PC-9 (cell line): ENCODE data around the gene NCOR2. TPM values are rescaled to one million over a fixed set of nuclear protein-coding genes. Genes with fewer than 3 reads are reported as not detected.

Experiments used
- BruUV-seq: library from RNA; stranded (reverse); fragments of 400-500 nt; replicated peaks from 2 replicates; lab custom pipeline; 2021; lab: Mats Ljungman, UMichigan
- CTCF ChIA-PET: fragments of 300-600 bp; sonication (Branson Sonifier 250); formaldehyde crosslinking; loops from one replicate; lab custom pipeline; 2022; ENCODE audit warnings: antibody characterized with exemption; lab: Charles Lee
- POLR2A ChIA-PET: fragments of 300-600 bp; sonication (Branson Sonifier 250); formaldehyde crosslinking; loops from one replicate; lab custom pipeline; 2022; ENCODE audit warnings: antibody characterized with exemption; ENCODE audit not compliant: unreplicated experiment; lab: Charles Lee
- DNase-seq, 2 experiments: peaks; one replicate each; pipeline versions ENCODE4 v3.0.0 to v3.0.0-alpha.2; 2015 to 2022; ENCODE audit warnings: mixed read lengths in 1 of 2
- H2AFZ ChIP-seq: fragments of 200-600 bp; sonication (generic); 2 replicates; pipeline ENCODE4 v1.8.1; 2017; ENCODE audit warnings: antibody characterized with exemption
- H3F3A ChIP-seq: fragments of 200-600 bp; sonication (generic); 2 replicates; pipeline ENCODE4 v1.8.1; 2017; ENCODE audit warnings: antibody characterized with exemption, mild to moderate bottlenecking, low read depth; ENCODE audit not compliant: insufficient read depth
- H3K27ac ChIP-seq: fragments of 200-600 bp; sonication (generic); 2 replicates; pipeline ENCODE4 v1.6.1; 2016; ENCODE audit warnings: mixed run types
- H3K27me3 ChIP-seq: fragments of 200-600 bp; sonication (generic); 2 replicates; pipeline ENCODE4 v1.6.1; 2016; ENCODE audit warnings: low read depth, mixed run types; ENCODE audit not compliant: insufficient read depth
- H3K36me3 ChIP-seq: fragments of 200-600 bp; sonication (generic); 2 replicates; pipeline ENCODE4 v1.6.1; 2016; ENCODE audit warnings: low read depth, mixed run types
- H3K4me1 ChIP-seq: fragments of 200-600 bp; sonication (generic); replicated peaks from 2 replicates; pipeline ENCODE4 v1.6.1; 2016; ENCODE audit warnings: mixed run types; ENCODE audit not compliant: insufficient read depth
- H3K4me2 ChIP-seq: fragments of 200-600 bp; sonication (generic); 2 replicates; pipeline ENCODE4 v1.6.1; 2017; ENCODE audit warnings: mixed run types
- H3K4me3 ChIP-seq: fragments of 200-600 bp; sonication (generic); 2 replicates; pipeline ENCODE4 v1.6.1; 2016; ENCODE audit warnings: mixed run types
- H3K79me2 ChIP-seq: fragments of 200-600 bp; sonication (generic); 2 replicates; pipeline ENCODE4 v1.6.1; 2017; ENCODE audit warnings: low read depth, mixed run types
- H3K9me2 ChIP-seq: fragments of 200-600 bp; sonication (generic); 2 replicates; pipeline ENCODE4 v1.8.1; 2017; ENCODE audit warnings: mild to moderate bottlenecking; ENCODE audit not compliant: insufficient read depth
- H3K9me3 ChIP-seq: fragments of 200-600 bp; sonication (generic); 2 replicates; pipeline ENCODE4 v1.8.1; 2016; ENCODE audit warnings: low read depth; ENCODE audit not compliant: insufficient read depth
- H4K20me1 ChIP-seq: fragments of 200-600 bp; sonication (generic); 2 replicates; pipeline ENCODE4 v1.8.1; 2017; ENCODE audit not compliant: insufficient read depth
- EZH2 ChIP-seq: fragments of 200-600 bp; sonication (generic); IDR thresholded peaks from 2 replicates; pipeline ENCODE4 v1.8.0; 2017; ENCODE audit warnings: antibody characterized with exemption, low read depth
- intact Hi-C: fragments of 100-400 bp; cut with micrococcal nuclease; formaldehyde crosslinking; loops from one replicate; pipeline ENCODE4 v1.10.0; 2022; ENCODE audit not compliant: unreplicated experiment
- total RNA-seq: library from RNA; stranded (reverse); gene quantifications from 2 replicates; pipeline ENCODE4 v1.2.3, GENCODE V29; 2021
- TF ChIP-seq, protein P1 (sequence below): fragments of 200-600 bp; sonication (generic); conservative IDR thresholded peaks from 2 replicates; pipeline ENCODE4 v1.6.1; 2017; ENCODE audit warnings: mixed run types, antibody characterized with exemption, mild to moderate bottlenecking, moderate library complexity

Gene NCOR2
- total RNA-seq, 1 experiment from 2014 or later, result 319 TPM

DNA sequence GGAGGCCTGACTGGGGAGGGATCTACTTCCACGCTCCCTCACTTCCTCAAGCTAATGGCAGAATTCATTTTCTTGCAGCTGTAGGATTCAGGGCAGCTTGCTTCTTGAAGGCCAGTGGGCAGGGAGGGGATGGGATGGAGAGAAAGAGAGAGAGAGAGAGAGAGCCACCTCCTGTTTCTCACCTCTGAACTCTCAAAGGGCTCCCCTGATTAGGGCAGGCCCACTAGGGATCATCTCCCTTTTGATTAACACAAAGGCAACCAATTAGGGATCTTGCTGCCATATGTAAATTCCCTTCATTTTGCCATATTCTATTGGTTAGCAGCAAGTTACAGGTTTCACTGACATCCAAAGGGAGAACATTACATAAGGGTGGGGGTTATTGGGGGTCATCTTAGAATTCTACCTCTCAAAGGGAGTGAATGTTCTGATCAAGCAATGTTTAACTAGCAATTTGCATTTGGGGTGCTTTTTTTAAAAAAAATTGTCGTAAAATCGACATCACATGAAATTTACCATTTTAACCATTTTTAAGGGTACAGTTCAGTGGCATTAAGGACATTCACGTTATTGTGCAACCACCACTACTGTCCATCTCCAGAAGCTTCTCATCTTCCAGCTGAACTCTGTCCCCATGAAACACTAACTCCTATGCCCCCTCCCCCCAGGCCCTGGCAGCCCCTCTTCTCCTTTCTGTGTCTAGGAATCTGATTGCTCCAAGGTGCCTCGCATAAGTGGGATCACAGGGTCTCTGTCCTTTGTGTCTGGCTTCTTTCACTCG lies 47.3 kb upstream of the NCOR2 start:
- H3K36me3 ChIP-seq, result no peaks in the 10 kb centered on the region
- H3K9me2 ChIP-seq, result no peaks in the 10 kb centered on the region
- DNase-seq, result no peak
- TF ChIP-seq EZH2, result no peak
- TF ChIP-seq, protein P1, sequence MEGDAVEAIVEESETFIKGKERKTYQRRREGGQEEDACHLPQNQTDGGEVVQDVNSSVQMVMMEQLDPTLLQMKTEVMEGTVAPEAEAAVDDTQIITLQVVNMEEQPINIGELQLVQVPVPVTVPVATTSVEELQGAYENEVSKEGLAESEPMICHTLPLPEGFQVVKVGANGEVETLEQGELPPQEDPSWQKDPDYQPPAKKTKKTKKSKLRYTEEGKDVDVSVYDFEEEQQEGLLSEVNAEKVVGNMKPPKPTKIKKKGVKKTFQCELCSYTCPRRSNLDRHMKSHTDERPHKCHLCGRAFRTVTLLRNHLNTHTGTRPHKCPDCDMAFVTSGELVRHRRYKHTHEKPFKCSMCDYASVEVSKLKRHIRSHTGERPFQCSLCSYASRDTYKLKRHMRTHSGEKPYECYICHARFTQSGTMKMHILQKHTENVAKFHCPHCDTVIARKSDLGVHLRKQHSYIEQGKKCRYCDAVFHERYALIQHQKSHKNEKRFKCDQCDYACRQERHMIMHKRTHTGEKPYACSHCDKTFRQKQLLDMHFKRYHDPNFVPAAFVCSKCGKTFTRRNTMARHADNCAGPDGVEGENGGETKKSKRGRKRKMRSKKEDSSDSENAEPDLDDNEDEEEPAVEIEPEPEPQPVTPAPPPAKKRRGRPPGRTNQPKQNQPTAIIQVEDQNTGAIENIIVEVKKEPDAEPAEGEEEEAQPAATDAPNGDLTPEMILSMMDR, result no peak
- no peaks in the 10 kb centered on the region; the same call in 1 of the 2 replicates for H3K9me3 ChIP-seq
- no peak overlapping the region for H3K4me3 ChIP-seq
- H3K4me1 ChIP-seq, result peaks cover 24% of the 10 kb centered on the region
- POLR2A ChIA-PET, result no interaction called here
- H3K27ac ChIP-seq, result no peak overlapping the region
- BruUV-seq, result no TSS peak
- peaks cover 25% of the 10 kb centered on the region; the same call in 1 of the 2 replicates for H3F3A ChIP-seq
- CTCF ChIA-PET, result no interaction called here
- no peaks in the 10 kb centered on the region for H3K79me2 ChIP-seq
- no peaks in the 10 kb centered on the region for H3K27me3 ChIP-seq
- intact Hi-C loops, result no loop called here
- no peak overlapping the region for H3K4me2 ChIP-seq
- H4K20me1 ChIP-seq, result no peaks in the 10 kb centered on the region
- no peak overlapping the region for H2AFZ ChIP-seq

DNA sequence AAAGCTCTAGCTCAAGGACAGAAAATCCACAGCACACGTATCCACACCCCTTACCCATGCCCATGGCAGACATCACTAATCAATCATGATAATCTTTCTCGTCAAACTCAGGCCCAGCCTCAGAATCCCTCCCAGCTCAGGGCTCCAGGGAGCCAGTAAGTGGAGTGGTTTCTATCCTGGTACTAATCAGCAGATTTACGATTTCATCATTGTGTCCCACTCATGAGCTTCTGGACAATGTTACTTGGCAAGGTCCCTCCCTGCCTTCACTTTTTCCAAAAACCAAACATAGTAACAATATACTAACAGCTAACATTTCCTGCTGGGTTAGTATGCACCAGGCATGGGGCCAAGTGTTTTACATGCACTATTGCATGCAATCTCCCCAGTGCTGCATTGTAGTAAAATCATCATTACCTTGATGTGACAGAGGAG lies 45.8 kb upstream of the NCOR2 start:
- Histone ChIP-seq H3K27ac (no peak overlapping the region), H3F3A (peaks cover 28% of the 10 kb centered on the region), H3K4me1 (peaks cover 32% of the 10 kb centered on the region), H3K27me3 (no peaks in the 10 kb centered on the region), H2AFZ (no peak overlapping the region), H3K36me3 (no peaks in the 10 kb centered on the region), H3K9me2 (no peaks in the 10 kb centered on the region), H3K9me3 (no peaks in the 10 kb centered on the region; the same call in 1 of the 2 replicates), H3K4me2 (peak overlapping the region; percentile 18), H4K20me1 (no peaks in the 10 kb centered on the region), H3K4me3 (no peak overlapping the region), H3K79me2 (no peaks in the 10 kb centered on the region)
- CTCF ChIA-PET, result interaction anchor here (0.7 kb wide), 2 partner anchors 122 to 344 kb away, joined by 3 read pairs; no protein-coding TSS in a partner anchor
- TF ChIP-seq, protein P1, result no peak
- no peak for TF ChIP-seq EZH2
- DNase-seq, result peak; percentile 41 to 56
- POLR2A ChIA-PET, result interaction anchor here (0.5 kb wide), 1 partner anchor 28 kb away, joined by 12 read pairs; no protein-coding TSS in a partner anchor
- intact Hi-C loops, result no loop called here
- BruUV-seq, result no TSS peak

DNA sequence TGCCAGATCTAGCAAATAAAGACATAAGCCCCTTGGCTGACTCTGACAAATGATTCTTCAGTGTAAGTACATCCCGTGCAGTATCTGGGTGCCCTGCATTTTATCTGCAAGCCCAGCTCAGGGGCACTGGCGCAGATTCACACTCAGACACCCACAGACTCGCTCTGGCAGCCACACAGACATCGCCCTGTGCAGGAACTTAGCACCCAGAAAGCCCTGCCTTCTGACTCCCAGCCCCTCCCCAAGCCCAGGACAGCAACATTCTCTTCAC lies 44.9 kb upstream of the NCOR2 start:
- peaks cover 36% of the 10 kb centered on the region for H3F3A ChIP-seq
- BruUV-seq, result no TSS peak
- peaks cover 37% of the 10 kb centered on the region for H3K4me1 ChIP-seq
- intact Hi-C loops, result no loop called here
- no peaks in the 10 kb centered on the region for H3K9me2 ChIP-seq
- H3K4me3 ChIP-seq, result no peak overlapping the region
- no peaks in the 10 kb centered on the region for H3K36me3 ChIP-seq
- ChIA-PET POLR2A (no interaction called here), CTCF (no interaction called here)
- H3K27me3 ChIP-seq, result no peaks in the 10 kb centered on the region
- no peaks in the 10 kb centered on the region; the same call in 1 of the 2 replicates for H3K9me3 ChIP-seq
- H3K27ac ChIP-seq, result no peak overlapping the region
- H4K20me1 ChIP-seq, result no peaks in the 10 kb centered on the region
- H3K79me2 ChIP-seq, result no peaks in the 10 kb centered on the region
- TF ChIP-seq EZH2, result no peak
- TF ChIP-seq, protein P1, result no peak
- no peak overlapping the region for H2AFZ ChIP-seq
- H3K4me2 ChIP-seq, result no peak overlapping the region
- no peak for DNase-seq
